Hepatocyte (in vitro differentiated cells): ENCODE results near the gene SPATS1.

Experiments
- CTCF ChIP-seq: fragments of 200-600 bp; sonication (generic); IDR thresholded peaks from 2 replicates; pipeline ENCODE4 v1.5.1; 2016; ENCODE audit warnings: antibody characterized with exemption, mild to moderate bottlenecking; ENCODE audit not compliant: poor library complexity
- EZH2 ChIP-seq: fragments of 200-600 bp; sonication (generic); IDR thresholded peaks from 2 replicates; pipeline ENCODE4 v1.6.1; 2016; ENCODE audit warnings: antibody characterized with exemption, mild to moderate bottlenecking, borderline replicate concordance

GRCh38 chr6:44359973-44360372 is 17.5 kb downstream of the SPATS1 start:
- TF ChIP-seq CTCF (no peak), EZH2 (no peak)
